HG03575 (cell line): ENCODE measurements around the gene PPP1R37.

ENCODE experiments used
- ATAC-seq: cut with Tn5 transposase; IDR thresholded peaks from one replicate; pipeline ENCODE4 v1.9.1; 2021; ENCODE audit not compliant: unreplicated experiment, insufficient number of reproducible peaks, low FRiP score; ENCODE audit errors: extremely low read depth

Gene PPP1R37

GRCh38 chr19:45092747-45093678 lies at the start of gene PPP1R37:
Gene PPP1R37 (plus strand): TSS chr19:45093179. CDS start chr19:45093326, 147 bp downstream.
- no peak for ATAC-seq

DNA sequence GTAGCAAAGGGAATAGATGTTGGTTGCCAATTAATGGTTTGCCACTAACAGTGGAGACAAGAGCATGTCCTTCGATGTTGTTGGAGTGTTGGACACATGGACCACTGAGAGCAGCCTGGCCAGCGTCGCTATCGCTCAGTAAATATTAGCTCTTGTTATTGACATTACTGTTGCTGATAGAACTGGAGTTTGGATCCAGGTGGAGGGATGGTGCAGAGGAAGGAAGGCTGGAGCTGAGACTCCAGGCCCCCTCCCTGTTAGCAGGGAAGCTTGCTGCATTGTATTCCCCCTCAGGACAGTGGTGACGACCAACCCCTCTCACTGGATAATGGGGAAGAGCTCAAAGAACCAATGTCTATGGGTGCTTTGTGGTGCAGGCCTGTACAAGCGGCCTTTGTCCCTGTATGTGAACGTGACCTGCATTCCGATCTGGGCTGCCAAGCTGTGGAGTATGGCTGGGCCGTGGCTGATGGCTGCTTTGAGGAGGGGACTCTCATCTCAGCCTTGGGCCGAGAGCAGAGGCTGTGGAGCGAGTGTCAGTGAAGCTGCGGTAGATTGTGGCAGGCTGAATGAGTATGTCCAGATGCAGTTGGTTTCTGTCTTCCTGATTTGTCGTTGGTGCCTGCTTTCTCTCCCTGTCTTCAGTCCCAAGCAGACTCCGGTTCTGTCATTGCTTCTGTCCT lies 47.2 kb upstream of the PPP1R37 start:
- ATAC-seq, result no peak

GRCh38 chr19:45046355-45046754 lies 46.6 kb upstream of the PPP1R37 start:
- ATAC-seq, result no peak

GRCh38 chr19:45047188-45047797 lies 45.7 kb upstream of the PPP1R37 start:
- no peak for ATAC-seq

- no peak for ATAC-seq
These were observed 43.8 kb upstream of the PPP1R37 start for GRCh38 chr19:45049073-45049736.

- no peak for ATAC-seq
These were observed 42.9 kb upstream of the PPP1R37 start for GRCh38 chr19:45050036-45050435.

DNA sequence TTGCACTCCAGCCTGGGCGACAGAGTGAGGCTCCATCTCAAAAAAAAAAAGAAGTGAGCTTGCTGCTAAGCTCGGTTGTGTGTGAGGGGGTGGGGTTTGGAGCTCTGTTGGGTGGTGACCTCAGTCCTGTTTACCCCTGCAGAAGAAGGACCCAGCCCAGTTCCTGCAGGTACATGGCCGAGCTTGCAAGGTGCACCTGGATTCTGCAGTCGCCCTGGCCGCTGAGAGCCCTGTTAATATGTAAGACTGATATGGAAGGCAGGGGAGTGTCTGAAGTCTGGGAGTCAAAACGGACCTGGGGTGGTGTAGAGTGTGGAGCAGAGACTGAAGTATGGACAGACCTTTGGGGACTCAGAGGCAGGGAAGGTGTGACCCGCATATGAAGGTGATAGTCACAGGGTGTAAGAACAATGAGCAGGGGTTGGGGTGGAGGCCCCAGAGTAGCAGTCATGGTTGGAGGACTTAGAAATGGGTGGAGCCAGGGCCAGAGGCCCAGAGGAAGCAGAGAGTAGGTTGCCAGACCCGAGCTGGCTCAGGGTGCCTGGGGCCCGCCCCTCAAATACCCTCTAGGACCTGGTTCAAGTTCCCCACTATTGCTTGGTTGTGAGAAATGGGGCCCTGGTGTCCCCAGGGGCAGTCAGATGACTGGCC lies 40.9 kb upstream of the PPP1R37 start:
- no peak for ATAC-seq

DNA sequence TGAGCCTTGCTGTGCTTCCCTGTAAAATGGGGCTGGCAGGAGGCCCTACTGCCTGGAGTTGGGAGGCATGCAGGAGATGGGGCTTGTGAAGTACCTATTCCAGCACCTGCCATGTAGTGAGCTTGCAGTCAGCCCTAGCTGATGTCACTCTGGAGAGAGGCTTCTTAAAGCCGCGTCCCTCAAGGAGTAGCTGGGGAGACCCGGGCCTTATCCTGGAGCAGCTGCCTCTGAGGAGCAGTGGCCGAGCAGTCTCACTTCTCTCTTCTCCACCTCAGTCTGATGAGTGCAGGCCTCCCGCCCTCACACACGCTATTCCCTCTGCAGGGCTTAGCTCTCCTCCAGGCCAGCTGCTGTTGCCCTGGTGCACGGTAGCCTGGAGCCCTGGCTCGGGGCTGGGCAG lies 36.1 kb upstream of the PPP1R37 start:
- ATAC-seq, result no peak

DNA sequence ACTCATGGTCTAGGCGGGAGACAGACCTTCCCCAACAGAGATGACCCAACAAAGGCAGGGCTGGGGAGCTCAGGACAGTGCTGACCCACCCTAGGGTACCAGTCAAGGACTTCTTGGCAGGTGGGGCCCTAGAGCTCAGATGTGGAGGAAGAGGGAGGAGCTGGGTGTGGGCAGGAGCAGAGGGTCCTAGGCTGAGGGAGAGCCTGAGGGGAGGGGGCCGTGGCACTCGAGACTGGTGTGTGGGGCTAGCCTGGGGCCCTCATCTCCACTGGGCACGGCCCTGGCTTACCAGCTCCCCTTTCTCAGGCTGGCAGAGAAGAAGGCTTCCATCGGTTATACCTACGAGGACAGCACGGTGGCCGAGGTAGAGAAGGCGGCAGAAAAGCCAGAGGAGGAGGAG lies 35.5 kb upstream of the PPP1R37 start:
- no peak for ATAC-seq

DNA sequence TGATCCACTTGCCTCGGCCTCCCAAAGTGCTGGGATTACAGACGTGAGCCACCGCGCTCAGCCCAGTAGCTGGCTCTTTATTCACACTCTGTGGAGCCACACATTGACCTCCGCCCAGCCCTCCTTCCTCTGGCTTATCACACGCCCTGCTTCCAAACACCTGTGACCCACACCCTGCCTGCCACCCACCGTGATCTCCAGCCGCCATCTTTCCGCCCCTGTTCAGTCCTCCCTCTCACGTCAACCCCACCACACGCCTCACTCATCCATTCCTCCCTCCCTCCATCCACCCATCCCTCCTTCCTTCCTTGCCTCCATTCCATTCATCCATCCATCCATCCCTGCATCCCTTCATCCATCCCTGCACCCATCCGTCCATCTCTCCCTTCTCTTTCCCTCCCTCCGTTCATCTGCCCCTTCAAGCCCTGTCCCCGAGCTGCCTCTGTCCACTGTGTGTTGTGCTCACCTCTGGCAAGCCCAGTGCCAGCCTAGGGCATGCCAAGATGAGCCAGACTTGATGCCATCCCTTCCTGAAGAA lies 34.3 kb upstream of the PPP1R37 start:
- ATAC-seq, result no peak

DNA sequence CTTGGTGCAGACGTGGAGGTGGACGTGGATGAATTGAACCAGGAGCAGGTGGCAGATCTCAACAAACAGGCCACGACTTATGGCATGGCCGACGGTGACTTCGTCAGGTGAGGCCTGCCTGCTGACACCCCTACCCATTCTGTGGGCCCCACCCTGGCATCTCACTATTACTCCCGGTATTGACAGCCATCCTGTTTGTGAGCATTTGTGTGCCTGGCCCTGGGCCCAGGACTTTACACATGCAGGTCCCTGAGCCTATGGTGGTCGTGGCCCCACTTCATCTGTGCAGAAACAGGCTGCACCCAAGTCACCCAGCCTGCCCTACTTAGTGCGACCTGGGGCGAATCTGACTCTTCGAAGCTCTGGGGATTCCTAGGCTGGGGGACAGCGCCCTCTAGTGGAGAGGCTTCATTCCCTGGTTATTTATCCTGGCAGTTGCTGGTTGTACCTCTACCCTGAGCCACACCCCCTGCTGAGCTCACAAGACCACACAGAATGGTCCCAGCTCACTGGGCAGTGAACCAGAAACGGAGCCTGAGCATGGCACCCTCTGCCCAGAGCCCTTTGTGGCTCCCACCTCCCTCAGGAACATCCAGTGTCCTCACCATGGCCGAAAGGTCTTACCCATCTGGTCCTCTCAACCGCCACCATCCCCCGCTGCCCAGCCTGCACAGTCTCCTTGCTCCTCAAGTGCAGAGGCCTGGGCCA lies 33.6 kb upstream of the PPP1R37 start:
- ATAC-seq, result no peak

GRCh38 chr19:45061965-45062364 lies 31.0 kb upstream of the PPP1R37 start:
- ATAC-seq, result no peak

DNA sequence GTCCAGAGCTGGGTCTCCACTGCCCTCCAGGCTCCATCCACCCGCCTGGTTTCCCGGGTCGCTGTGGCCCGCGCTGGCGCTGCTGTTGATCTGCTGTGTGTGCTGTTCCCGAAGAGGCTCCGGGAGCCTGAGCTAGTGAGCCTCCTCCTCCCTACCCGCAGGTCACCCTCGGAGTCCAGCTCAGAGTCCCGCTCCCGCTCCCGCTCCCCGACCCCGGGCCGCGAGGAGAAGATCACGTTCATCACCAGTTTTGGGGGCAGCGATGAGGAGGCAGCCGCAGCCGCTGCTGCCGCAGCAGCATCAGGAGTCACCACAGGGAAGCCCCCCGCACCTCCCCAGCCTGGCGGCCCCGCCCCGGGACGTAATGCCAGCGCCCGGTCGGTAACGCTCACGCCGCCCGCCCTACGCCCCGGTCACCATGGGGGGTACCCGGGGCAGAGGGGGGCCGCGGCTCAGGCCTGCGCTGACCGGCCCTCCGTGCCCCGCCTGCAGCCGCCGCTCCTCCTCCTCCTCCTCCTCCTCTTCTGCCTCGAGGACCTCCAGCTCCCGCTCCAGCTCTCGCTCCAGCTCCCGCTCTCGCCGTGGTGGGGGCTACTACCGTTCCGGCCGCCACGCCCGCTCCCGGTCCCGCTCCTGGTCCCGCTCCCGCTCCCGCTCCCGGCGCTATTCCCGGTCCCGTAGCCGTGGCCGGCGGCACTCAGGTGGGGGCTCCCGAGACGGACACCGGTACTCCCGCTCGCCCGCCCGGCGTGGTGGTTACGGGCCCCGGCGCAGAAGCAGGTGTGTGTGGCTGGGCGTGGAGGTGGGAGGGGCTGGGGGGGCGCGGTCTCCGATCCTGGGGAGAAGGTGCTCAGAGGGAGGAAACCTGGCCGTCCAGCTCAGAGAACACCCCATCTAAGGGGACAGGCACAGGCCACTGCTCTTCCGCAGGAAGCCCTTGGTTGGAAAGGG lies 28.9 kb upstream of the PPP1R37 start:
- no peak for ATAC-seq

GRCh38 chr19:45066921-45067661 lies 25.9 kb upstream of the PPP1R37 start:
- ATAC-seq, result no peak

DNA sequence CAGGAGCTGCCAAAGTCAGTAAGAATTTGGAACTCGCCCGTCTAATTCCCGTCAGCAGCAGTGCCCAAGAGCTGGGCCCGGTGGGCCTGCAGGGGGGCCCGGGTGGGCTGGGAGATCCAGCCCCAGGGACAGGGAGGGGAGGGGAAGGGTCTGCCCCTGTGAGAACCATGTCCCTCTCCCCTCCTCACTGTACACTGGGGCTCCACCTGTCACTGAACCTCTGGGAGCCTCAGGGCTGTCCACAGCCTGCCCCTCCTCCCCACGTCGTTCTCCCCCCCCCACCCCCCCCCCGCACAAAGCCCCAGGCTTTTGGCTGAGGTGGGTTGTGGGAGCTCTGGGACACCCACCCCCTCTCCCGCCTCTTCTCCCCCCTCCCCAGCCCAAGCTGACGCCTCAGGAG lies 24.9 kb upstream of the PPP1R37 start:
- ATAC-seq, result no peak

DNA sequence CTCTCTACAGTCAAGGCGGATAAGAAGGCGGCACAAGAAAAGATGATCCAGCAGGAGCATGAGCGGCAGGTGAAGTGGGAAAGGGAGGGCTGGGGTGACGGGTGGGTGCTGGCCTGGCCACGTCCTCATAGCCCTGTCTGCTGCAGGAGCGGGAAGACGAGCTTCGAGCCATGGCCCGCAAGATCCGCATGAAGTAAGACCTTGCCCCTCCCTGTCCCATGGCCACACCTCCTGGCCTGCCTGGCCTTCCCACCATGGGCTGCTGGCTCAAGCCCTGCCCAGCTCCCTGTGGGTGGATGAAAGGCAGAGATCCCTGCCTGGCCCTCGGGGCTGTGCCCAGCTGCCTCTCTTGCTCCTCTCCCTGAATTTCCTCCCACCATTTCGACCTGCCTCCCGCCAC lies 23.9 kb upstream of the PPP1R37 start:
- ATAC-seq, result no peak
